ENCODE measurements around the gene JAM2.

- TF ChIP-seq, protein P1, sequence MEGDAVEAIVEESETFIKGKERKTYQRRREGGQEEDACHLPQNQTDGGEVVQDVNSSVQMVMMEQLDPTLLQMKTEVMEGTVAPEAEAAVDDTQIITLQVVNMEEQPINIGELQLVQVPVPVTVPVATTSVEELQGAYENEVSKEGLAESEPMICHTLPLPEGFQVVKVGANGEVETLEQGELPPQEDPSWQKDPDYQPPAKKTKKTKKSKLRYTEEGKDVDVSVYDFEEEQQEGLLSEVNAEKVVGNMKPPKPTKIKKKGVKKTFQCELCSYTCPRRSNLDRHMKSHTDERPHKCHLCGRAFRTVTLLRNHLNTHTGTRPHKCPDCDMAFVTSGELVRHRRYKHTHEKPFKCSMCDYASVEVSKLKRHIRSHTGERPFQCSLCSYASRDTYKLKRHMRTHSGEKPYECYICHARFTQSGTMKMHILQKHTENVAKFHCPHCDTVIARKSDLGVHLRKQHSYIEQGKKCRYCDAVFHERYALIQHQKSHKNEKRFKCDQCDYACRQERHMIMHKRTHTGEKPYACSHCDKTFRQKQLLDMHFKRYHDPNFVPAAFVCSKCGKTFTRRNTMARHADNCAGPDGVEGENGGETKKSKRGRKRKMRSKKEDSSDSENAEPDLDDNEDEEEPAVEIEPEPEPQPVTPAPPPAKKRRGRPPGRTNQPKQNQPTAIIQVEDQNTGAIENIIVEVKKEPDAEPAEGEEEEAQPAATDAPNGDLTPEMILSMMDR (conservative IDR thresholded peaks at IDR 0.05) = no peak
- no peak for TF ChIP-seq EZH2 (IDR thresholded peaks at IDR 0.05; ENCODE audit: low read depth)
Measured at GRCh38 chr21:25647647-25648046, 8.6 kb downstream of the JAM2 start.
